ENCODE data around the gene CAMK4.

DNA sequence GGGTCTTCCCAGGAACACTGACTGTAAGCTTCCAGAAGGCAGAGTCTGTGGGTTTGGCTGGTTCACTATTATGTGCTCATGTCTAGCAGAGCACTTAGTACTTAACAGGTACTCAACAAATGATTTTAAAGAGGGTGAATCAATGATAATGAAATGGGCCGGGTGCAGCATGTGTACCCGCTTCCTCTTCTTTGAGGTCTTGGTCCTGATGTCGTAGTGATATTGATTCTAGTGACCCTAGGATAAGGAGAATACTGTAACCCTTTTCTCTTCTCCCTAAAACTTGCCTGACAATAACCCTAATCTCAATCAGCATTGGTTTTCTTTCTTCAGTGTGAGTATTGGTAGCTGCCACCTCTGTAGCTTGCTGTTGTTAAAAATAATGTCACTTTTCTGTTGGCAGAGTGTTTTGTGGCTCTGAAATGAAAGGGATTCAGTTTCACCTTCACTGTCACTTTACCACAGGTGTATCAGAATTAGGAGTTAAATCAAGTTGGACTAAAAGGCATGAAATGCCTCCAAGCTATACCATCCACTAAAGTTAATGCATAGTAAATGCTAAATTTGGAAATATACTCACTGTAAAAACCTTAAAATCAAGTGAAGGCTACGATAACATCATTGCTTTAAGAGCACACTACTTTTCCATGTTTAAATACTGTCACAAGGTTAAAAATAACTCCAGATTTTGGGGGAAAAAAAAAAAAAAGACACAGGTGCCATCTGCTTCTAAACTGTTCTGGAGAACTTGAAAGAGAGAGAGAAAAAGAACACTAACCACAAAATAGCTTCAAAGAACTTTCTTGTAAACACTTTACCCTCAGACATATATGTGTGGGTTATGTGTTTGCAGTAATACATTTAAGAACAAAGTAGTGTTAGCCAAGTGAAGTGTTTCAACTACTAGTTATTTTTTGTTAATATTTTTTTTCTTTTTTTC is 6.0 kb downstream of the CAMK4 start:
- no peak for TF ChIP-seq EZH2 (IDR thresholded peaks at IDR 0.05; ENCODE audit: low read depth)
- TF ChIP-seq, protein P1, sequence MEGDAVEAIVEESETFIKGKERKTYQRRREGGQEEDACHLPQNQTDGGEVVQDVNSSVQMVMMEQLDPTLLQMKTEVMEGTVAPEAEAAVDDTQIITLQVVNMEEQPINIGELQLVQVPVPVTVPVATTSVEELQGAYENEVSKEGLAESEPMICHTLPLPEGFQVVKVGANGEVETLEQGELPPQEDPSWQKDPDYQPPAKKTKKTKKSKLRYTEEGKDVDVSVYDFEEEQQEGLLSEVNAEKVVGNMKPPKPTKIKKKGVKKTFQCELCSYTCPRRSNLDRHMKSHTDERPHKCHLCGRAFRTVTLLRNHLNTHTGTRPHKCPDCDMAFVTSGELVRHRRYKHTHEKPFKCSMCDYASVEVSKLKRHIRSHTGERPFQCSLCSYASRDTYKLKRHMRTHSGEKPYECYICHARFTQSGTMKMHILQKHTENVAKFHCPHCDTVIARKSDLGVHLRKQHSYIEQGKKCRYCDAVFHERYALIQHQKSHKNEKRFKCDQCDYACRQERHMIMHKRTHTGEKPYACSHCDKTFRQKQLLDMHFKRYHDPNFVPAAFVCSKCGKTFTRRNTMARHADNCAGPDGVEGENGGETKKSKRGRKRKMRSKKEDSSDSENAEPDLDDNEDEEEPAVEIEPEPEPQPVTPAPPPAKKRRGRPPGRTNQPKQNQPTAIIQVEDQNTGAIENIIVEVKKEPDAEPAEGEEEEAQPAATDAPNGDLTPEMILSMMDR (conservative IDR thresholded peaks at IDR 0.05): no peak

Measured in PC-9 (cell line).